ENCODE data around the gene ZCCHC4.

ZCCHC4 gene

DNA sequence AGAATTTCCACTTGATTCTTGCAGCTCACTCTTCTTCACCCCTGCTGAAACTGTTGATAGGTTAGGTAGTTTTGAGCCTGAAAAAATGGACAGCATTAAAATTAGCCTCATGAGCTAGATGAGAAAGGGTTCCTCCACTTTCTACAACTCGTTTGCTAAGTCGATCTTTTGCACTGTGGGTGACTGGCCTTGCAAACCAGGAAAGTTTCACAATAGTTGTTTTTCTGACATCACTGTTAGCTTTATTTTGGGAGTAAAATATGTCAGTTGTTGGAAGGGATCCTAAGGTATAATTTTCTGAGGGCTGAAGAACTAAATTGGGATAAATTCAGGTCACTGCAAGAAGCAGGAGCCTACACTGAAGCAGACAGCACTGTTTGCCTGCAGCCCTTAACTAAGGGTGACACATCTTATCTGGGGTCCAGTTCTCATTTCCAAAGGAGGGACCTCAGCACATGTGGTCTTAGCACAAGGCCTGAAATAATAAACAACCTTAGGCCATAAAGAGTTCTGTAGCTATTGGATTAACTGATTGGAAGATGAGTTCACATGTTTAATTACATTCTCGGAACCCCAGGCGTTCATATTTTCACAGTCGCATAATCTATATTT, 93.6 kb downstream of the ZCCHC4 start:
- DNase-seq (ENCODE audit: low read depth), result peak; percentile 45
- H3K4me3 ChIP-seq (replicated peaks; ENCODE audit: low read depth, low read length), result no peak overlapping the region
- TF ChIP-seq, protein P1, sequence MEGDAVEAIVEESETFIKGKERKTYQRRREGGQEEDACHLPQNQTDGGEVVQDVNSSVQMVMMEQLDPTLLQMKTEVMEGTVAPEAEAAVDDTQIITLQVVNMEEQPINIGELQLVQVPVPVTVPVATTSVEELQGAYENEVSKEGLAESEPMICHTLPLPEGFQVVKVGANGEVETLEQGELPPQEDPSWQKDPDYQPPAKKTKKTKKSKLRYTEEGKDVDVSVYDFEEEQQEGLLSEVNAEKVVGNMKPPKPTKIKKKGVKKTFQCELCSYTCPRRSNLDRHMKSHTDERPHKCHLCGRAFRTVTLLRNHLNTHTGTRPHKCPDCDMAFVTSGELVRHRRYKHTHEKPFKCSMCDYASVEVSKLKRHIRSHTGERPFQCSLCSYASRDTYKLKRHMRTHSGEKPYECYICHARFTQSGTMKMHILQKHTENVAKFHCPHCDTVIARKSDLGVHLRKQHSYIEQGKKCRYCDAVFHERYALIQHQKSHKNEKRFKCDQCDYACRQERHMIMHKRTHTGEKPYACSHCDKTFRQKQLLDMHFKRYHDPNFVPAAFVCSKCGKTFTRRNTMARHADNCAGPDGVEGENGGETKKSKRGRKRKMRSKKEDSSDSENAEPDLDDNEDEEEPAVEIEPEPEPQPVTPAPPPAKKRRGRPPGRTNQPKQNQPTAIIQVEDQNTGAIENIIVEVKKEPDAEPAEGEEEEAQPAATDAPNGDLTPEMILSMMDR (IDR thresholded peaks at IDR 0.05; ENCODE audit: low read length, missing control alignments), result no peak

DNA sequence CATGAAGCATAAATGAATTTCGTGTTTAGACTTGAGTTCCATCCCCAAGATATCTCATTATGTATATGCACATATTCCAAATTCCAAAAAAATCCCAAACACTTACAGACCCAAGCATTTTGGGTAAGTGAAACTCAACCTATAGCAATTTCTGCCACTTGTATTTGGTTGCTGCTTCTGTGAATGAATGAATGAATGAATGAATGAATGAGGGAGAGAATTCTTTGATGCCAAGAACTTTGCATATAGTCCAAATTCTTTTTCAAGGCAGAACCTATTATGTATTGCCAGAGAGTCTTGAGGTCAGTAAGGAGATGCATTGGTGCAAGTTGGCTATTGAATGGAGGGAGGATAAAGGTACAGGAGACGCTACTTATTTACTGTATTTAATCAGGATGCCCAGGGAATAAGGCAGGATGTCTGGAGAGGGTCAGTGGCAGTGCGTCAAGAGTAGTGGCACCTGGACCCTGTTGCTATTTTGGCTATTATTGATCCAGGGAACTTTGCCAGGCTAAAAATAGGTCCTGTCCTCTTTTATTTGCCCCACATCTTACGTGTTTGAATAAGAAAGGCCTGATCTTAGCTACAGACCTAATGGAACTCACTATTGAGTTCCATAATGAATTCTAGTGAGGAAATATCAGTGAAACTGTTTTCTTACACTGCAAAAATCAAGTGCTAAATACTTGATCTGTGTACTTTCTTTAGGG, 98.4 kb downstream of the ZCCHC4 start:
- TF ChIP-seq, protein P1 (IDR thresholded peaks at IDR 0.05; ENCODE audit: low read length, missing control alignments), result no peak
- no peak overlapping the region for H3K4me3 ChIP-seq (replicated peaks; ENCODE audit: low read depth, low read length)

DNA sequence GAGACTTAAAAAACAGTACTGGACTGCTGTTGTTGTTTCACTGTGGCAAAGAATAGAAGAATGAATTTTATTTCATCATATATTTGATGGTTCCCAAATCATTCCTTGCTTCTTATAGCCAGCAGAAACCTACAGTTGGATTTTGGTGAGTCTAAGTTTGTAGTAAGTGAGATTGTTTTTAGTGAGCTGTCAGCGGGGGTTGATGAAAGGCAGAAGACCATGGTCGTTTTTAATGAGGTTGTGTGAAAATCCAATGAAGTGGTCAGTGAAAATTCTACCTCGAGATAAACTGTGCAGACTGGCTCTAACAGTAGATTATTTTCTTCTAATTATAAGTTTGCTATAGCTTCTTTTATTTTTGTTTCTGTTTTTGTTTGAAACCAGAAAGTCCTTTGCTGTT, 100.7 kb downstream of the ZCCHC4 start:
- H3K4me3 ChIP-seq (replicated peaks; ENCODE audit: low read depth, low read length), result no peak overlapping the region
- no peak for DNase-seq (ENCODE audit: low read depth)
- TF ChIP-seq, protein P1 (IDR thresholded peaks at IDR 0.05; ENCODE audit: low read length, missing control alignments), result no peak

More for the DNA sequence above, 98.4 kb downstream of the ZCCHC4 start:
- no peak for DNase-seq (ENCODE audit: low read depth)

DNA sequence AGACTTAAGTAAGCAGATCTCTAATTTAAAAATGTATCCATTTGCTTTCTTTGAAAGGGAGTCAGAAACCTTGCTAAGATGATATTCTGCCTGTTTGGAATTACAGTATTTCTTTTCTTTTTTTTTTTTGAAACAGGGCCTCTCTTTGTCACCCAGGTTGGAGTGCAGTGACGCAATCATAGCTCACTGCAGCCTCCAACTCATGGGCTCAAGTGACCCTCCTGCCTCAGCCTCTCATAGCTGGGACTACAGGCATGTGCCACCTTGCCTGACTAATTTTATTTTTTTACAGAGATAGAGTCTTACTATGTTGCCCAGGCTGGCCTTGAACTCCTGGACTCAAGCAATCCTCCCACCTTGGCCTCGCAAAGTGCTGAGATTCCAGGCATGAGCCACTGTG, 104.4 kb downstream of the ZCCHC4 start:
- no peak for DNase-seq (ENCODE audit: low read depth)
- TF ChIP-seq, protein P1 (IDR thresholded peaks at IDR 0.05; ENCODE audit: low read length, missing control alignments), result no peak

More for the DNA sequence above, 104.4 kb downstream of the ZCCHC4 start:
- H3K4me3 ChIP-seq (replicated peaks; ENCODE audit: low read depth, low read length), result no peak overlapping the region
